ENCODE data around the gene SGPP2.

Gene SGPP2

GRCh38 chr2:222479859-222480258 is 55.5 kb downstream of the SGPP2 start:
- no peak for DNase-seq

- DNase-seq: no peak
These were observed 56.2 kb downstream of the SGPP2 start for GRCh38 chr2:222480497-222480896.

GRCh38 chr2:222481941-222482340 is 57.6 kb downstream of the SGPP2 start:
- DNase-seq: no peak

- peak; percentile 15 for DNase-seq
These were observed 59.2 kb downstream of the SGPP2 start for GRCh38 chr2:222483513-222484039.

GRCh38 chr2:222485367-222486211 is 61.2 kb downstream of the SGPP2 start:
- no peak for DNase-seq

- no peak for DNase-seq
These were observed 65.8 kb downstream of the SGPP2 start for GRCh38 chr2:222490131-222490530.

GRCh38 chr2:222492683-222493082 is 68.3 kb downstream of the SGPP2 start:
- no peak for DNase-seq

- no peak for DNase-seq
These were observed 69.9 kb downstream of the SGPP2 start for GRCh38 chr2:222494104-222494739.

GRCh38 chr2:222495388-222495787 is 71.0 kb downstream of the SGPP2 start:
- no peak for DNase-seq

- DNase-seq: no peak
These were observed 74.9 kb downstream of the SGPP2 start for GRCh38 chr2:222499226-222499625.

GRCh38 chr2:222504191-222504590 is 79.8 kb downstream of the SGPP2 start:
- DNase-seq: no peak

- DNase-seq: no peak
These were observed 80.4 kb downstream of the SGPP2 start for GRCh38 chr2:222504719-222505118.

- no peak for DNase-seq
These were observed 82.0 kb downstream of the SGPP2 start for GRCh38 chr2:222506230-222506935.

- DNase-seq: no peak
These were observed 90.6 kb downstream of the SGPP2 start for GRCh38 chr2:222514901-222515300.

- no peak for DNase-seq
These were observed 94.4 kb downstream of the SGPP2 start for GRCh38 chr2:222518570-222519381.

- no peak for DNase-seq
These were observed 96.8 kb downstream of the SGPP2 start for GRCh38 chr2:222521099-222521498.

- DNase-seq: no peak
These were observed 97.7 kb downstream of the SGPP2 start for GRCh38 chr2:222522082-222522481.

GRCh38 chr2:222523783-222524544 is 99.6 kb downstream of the SGPP2 start:
- DNase-seq: no peak

- no peak for DNase-seq
These were observed 101.5 kb downstream of the SGPP2 start for GRCh38 chr2:222525811-222526210.

GRCh38 chr2:222526480-222527277 is 102.3 kb downstream of the SGPP2 start:
- DNase-seq: no peak

GRCh38 chr2:222532315-222532714 is 108.0 kb downstream of the SGPP2 start:
- no peak for DNase-seq
